Left forelimb (tissue), 1 donor: ENCODE data around the gene RFX8.
A peak's percentile ranks its signal among the peaks of the same experiment; 100 is the strongest.
"Not testable (repeated sequence)": the region's sequence is repeated elsewhere in the genome, so short reads cannot be mapped to it uniquely, and the experiment has no call there.

Source experiments
- DNase-seq: peaks from one replicate; pipeline ENCODE4 v3.0.0-alpha.2; 2018; ENCODE audit warnings: low spot score

The RFX8 gene

GRCh38 chr2:101440127-101440738 is 34.7 kb downstream of the RFX8 start:
- DNase-seq, result no peak

- no peak for DNase-seq
Measured at GRCh38 chr2:101439716-101440115, 35.2 kb downstream of the RFX8 start.

GRCh38 chr2:101438555-101438954 is 36.4 kb downstream of the RFX8 start:
- DNase-seq, result not testable (repeated sequence)

- peak; percentile 70 for DNase-seq
Measured at GRCh38 chr2:101435001-101435862, 39.7 kb downstream of the RFX8 start.

GRCh38 chr2:101433465-101433864 is 41.4 kb downstream of the RFX8 start:
- no peak for DNase-seq

- peak; percentile 64 for DNase-seq
Measured at GRCh38 chr2:101432411-101433181, 42.3 kb downstream of the RFX8 start.

- DNase-seq, result no peak
Measured at GRCh38 chr2:101431486-101431885, 43.4 kb downstream of the RFX8 start.

GRCh38 chr2:101430156-101430555 is 44.8 kb downstream of the RFX8 start:
- DNase-seq, result no peak

- no peak for DNase-seq
Measured at GRCh38 chr2:101429453-101429852, 45.5 kb downstream of the RFX8 start.

GRCh38 chr2:101428422-101429176 is 46.3 kb downstream of the RFX8 start:
- no peak for DNase-seq

- DNase-seq, result no peak
Measured at GRCh38 chr2:101427743-101428142, 47.2 kb downstream of the RFX8 start.

GRCh38 chr2:101427240-101427639 is 47.7 kb downstream of the RFX8 start:
- no peak for DNase-seq

- no peak for DNase-seq
Measured at GRCh38 chr2:101426822-101427221, 48.1 kb downstream of the RFX8 start.

GRCh38 chr2:101420623-101421022 is 54.3 kb downstream of the RFX8 start:
- DNase-seq, result no peak

- DNase-seq, result peak; percentile 55
Measured at GRCh38 chr2:101419096-101419663, 55.7 kb downstream of the RFX8 start.

GRCh38 chr2:101418460-101419095 is 56.3 kb downstream of the RFX8 start:
- peak; percentile 72 for DNase-seq

- no peak for DNase-seq
Measured at GRCh38 chr2:101416609-101417008, 58.3 kb downstream of the RFX8 start.

GRCh38 chr2:101415884-101416283 is 59.0 kb downstream of the RFX8 start:
- no peak for DNase-seq

- no peak for DNase-seq
Measured at GRCh38 chr2:101415220-101415619, 59.7 kb downstream of the RFX8 start.

GRCh38 chr2:101412092-101412694 is 62.7 kb downstream of the RFX8 start:
- DNase-seq, result no peak

GRCh38 chr2:101410746-101411145 is 64.2 kb downstream of the RFX8 start:
- DNase-seq, result no peak
